ENCODE measurements around the gene ATXN1.

The ATXN1 gene

GRCh38 chr6:16361121-16361520 lies 400.1 kb downstream of the ATXN1 start:
- Mint-ChIP-seq H3K36me3 (peaks cover 3% of the 10 kb centered on the region), H3K9me3 (no peaks in the 10 kb centered on the region), H3K4me3 (no peak overlapping the region), H3K27ac (no peak overlapping the region), H3K27me3 (no peaks in the 10 kb centered on the region), H3K4me1 (peaks cover under 1% of the 10 kb centered on the region)

- no peak overlapping the region for H3K4me3 Mint-ChIP-seq
Observed at GRCh38 chr6:16360365-16360764, 400.9 kb downstream of the ATXN1 start.

GRCh38 chr6:16359563-16359962 lies 401.7 kb downstream of the ATXN1 start:
- Mint-ChIP-seq H3K4me1 (peaks cover 5% of the 10 kb centered on the region), H3K27ac (no peak overlapping the region), H3K36me3 (no peaks in the 10 kb centered on the region), H3K27me3 (no peaks in the 10 kb centered on the region), H3K9me3 (no peaks in the 10 kb centered on the region), H3K4me3 (no peak overlapping the region)

More at GRCh38 chr6:16360365-16360764, 400.9 kb downstream of the ATXN1 start:
- Mint-ChIP-seq H3K36me3 (no peaks in the 10 kb centered on the region), H3K27me3 (no peaks in the 10 kb centered on the region), H3K27ac (no peak overlapping the region), H3K4me1 (peaks cover 5% of the 10 kb centered on the region), H3K9me3 (no peaks in the 10 kb centered on the region)

- Mint-ChIP-seq H3K27me3 (no peaks in the 10 kb centered on the region), H3K36me3 (no peaks in the 10 kb centered on the region), H3K4me1 (peaks cover 5% of the 10 kb centered on the region), H3K9me3 (no peaks in the 10 kb centered on the region), H3K27ac (no peak overlapping the region), H3K4me3 (no peak overlapping the region)
Observed at GRCh38 chr6:16358531-16359138, 402.6 kb downstream of the ATXN1 start.

- Mint-ChIP-seq H3K27me3 (no peaks in the 10 kb centered on the region), H3K36me3 (no peaks in the 10 kb centered on the region), H3K4me3 (no peak overlapping the region), H3K4me1 (peaks cover 5% of the 10 kb centered on the region), H3K9me3 (no peaks in the 10 kb centered on the region), H3K27ac (no peak overlapping the region)
Observed at GRCh38 chr6:16355699-16356446, 405.4 kb downstream of the ATXN1 start.

GRCh38 chr6:16355238-16355637 lies 406.0 kb downstream of the ATXN1 start:
- H3K4me3 Mint-ChIP-seq: no peak overlapping the region
- no peaks in the 10 kb centered on the region for H3K27me3 Mint-ChIP-seq
- no peaks in the 10 kb centered on the region for H3K9me3 Mint-ChIP-seq
- H3K27ac Mint-ChIP-seq: no peak overlapping the region
- no peaks in the 10 kb centered on the region for H3K36me3 Mint-ChIP-seq
- H3K4me1 Mint-ChIP-seq: peaks cover 5% of the 10 kb centered on the region

GRCh38 chr6:16354692-16355091 lies 406.6 kb downstream of the ATXN1 start:
- H3K4me1 Mint-ChIP-seq: peaks cover 5% of the 10 kb centered on the region
- no peak overlapping the region for H3K4me3 Mint-ChIP-seq
- H3K36me3 Mint-ChIP-seq: no peaks in the 10 kb centered on the region

GRCh38 chr6:16352821-16353438 lies 408.3 kb downstream of the ATXN1 start:
- H3K27ac Mint-ChIP-seq: no peak overlapping the region
- H3K36me3 Mint-ChIP-seq: no peaks in the 10 kb centered on the region
- H3K4me3 Mint-ChIP-seq: no peak overlapping the region
- H3K27me3 Mint-ChIP-seq: no peaks in the 10 kb centered on the region
- peaks cover 5% of the 10 kb centered on the region for H3K4me1 Mint-ChIP-seq
- no peaks in the 10 kb centered on the region for H3K9me3 Mint-ChIP-seq

More at GRCh38 chr6:16354692-16355091, 406.6 kb downstream of the ATXN1 start:
- Mint-ChIP-seq H3K27me3 (no peaks in the 10 kb centered on the region), H3K27ac (no peak overlapping the region), H3K9me3 (no peaks in the 10 kb centered on the region)

- no peak overlapping the region for H3K4me3 Mint-ChIP-seq
Observed at GRCh38 chr6:16352258-16352635, 409.0 kb downstream of the ATXN1 start.

GRCh38 chr6:16349544-16349943 lies 411.7 kb downstream of the ATXN1 start:
- no peak overlapping the region for H3K4me3 Mint-ChIP-seq
- no peak overlapping the region for H3K27ac Mint-ChIP-seq
- no peaks in the 10 kb centered on the region for H3K27me3 Mint-ChIP-seq
- H3K9me3 Mint-ChIP-seq: no peaks in the 10 kb centered on the region
- H3K36me3 Mint-ChIP-seq: no peaks in the 10 kb centered on the region
- no peaks in the 10 kb centered on the region for H3K4me1 Mint-ChIP-seq

More at GRCh38 chr6:16352258-16352635, 409.0 kb downstream of the ATXN1 start:
- H3K27me3 Mint-ChIP-seq: no peaks in the 10 kb centered on the region
- H3K27ac Mint-ChIP-seq: no peak overlapping the region
- no peaks in the 10 kb centered on the region for H3K9me3 Mint-ChIP-seq
- no peaks in the 10 kb centered on the region for H3K36me3 Mint-ChIP-seq
- peaks cover 5% of the 10 kb centered on the region for H3K4me1 Mint-ChIP-seq

- Mint-ChIP-seq H3K4me1 (peaks cover 5% of the 10 kb centered on the region), H3K36me3 (peaks cover 4% of the 10 kb centered on the region), H3K9me3 (no peaks in the 10 kb centered on the region), H3K27ac (no peak overlapping the region), H3K27me3 (no peaks in the 10 kb centered on the region), H3K4me3 (no peak overlapping the region)
Observed at GRCh38 chr6:16346831-16347230, 414.4 kb downstream of the ATXN1 start.

- Mint-ChIP-seq H3K27me3 (no peaks in the 10 kb centered on the region), H3K4me3 (no peak overlapping the region), H3K9me3 (no peaks in the 10 kb centered on the region), H3K36me3 (peaks cover 4% of the 10 kb centered on the region), H3K4me1 (peaks cover 5% of the 10 kb centered on the region), H3K27ac (no peak overlapping the region)
Observed at GRCh38 chr6:16345449-16346330, 415.6 kb downstream of the ATXN1 start.

- no peak overlapping the region for H3K27ac Mint-ChIP-seq
- H3K27me3 Mint-ChIP-seq: no peaks in the 10 kb centered on the region
Observed at GRCh38 chr6:16344756-16345155, 416.5 kb downstream of the ATXN1 start.

GRCh38 chr6:16343593-16343992 lies 417.7 kb downstream of the ATXN1 start:
- Mint-ChIP-seq H3K27me3 (no peaks in the 10 kb centered on the region), H3K9me3 (no peaks in the 10 kb centered on the region), H3K4me3 (no peak overlapping the region), H3K36me3 (peaks cover 4% of the 10 kb centered on the region), H3K27ac (no peak overlapping the region), H3K4me1 (peaks cover 5% of the 10 kb centered on the region)

More at GRCh38 chr6:16344756-16345155, 416.5 kb downstream of the ATXN1 start:
- Mint-ChIP-seq H3K4me1 (peaks cover 5% of the 10 kb centered on the region), H3K36me3 (peaks cover 4% of the 10 kb centered on the region), H3K4me3 (no peak overlapping the region), H3K9me3 (no peaks in the 10 kb centered on the region)

- H3K27me3 Mint-ChIP-seq: no peaks in the 10 kb centered on the region
- H3K4me1 Mint-ChIP-seq: peaks cover 5% of the 10 kb centered on the region
- peaks cover 4% of the 10 kb centered on the region for H3K36me3 Mint-ChIP-seq
- H3K27ac Mint-ChIP-seq: no peak overlapping the region
- no peaks in the 10 kb centered on the region for H3K9me3 Mint-ChIP-seq
- H3K4me3 Mint-ChIP-seq: no peak overlapping the region
Observed at GRCh38 chr6:16339265-16339587, 422.0 kb downstream of the ATXN1 start.

All from activated naive CD4-positive, alpha-beta T cell treated with anti-CD3 and anti-CD28 coated beads, Interleukin-2, amount 50 U/mL, for 24 hours (primary cell).